Measurements from ENCODE around the gene BICRAL.
"Not testable (repeated sequence)": the region's sequence is repeated elsewhere in the genome, so short reads cannot be mapped to it uniquely, and the experiment has no call there.

BICRAL gene

GRCh38 chr6:42769051-42769450, 12.8 kb upstream of the BICRAL start:
- TF ChIP-seq CTCF (IDR thresholded peaks at IDR 0.05; ENCODE audit: low read depth, low read length): no peak

GRCh38 chr6:42769836-42770235, 12.0 kb upstream of the BICRAL start:
- no peak for TF ChIP-seq CTCF (IDR thresholded peaks at IDR 0.05; ENCODE audit: low read depth, low read length)
- no peak for DNase-seq (ENCODE audit: extremely low read depth, low read depth)

More at GRCh38 chr6:42769051-42769450, 12.8 kb upstream of the BICRAL start:
- no peak for DNase-seq (ENCODE audit: extremely low read depth, low read depth)

GRCh38 chr6:42771741-42772100, 10.1 kb upstream of the BICRAL start:
- no peak for DNase-seq (ENCODE audit: extremely low read depth, low read depth)
- no peak for TF ChIP-seq CTCF (IDR thresholded peaks at IDR 0.05; ENCODE audit: low read depth, low read length)

GRCh38 chr6:42774201-42774600, 7.7 kb upstream of the BICRAL start:
- no peak for DNase-seq (ENCODE audit: extremely low read depth, low read depth)
- TF ChIP-seq CTCF (IDR thresholded peaks at IDR 0.05; ENCODE audit: low read depth, low read length): no peak

GRCh38 chr6:42774821-42775487, 6.9 kb upstream of the BICRAL start:
- not testable (repeated sequence) for DNase-seq (ENCODE audit: extremely low read depth, low read depth)

- DNase-seq (ENCODE audit: extremely low read depth, low read depth): no peak
- no peak for TF ChIP-seq CTCF (IDR thresholded peaks at IDR 0.05; ENCODE audit: low read depth, low read length)
Measured at GRCh38 chr6:42777126-42777822, 4.6 kb upstream of the BICRAL start.

GRCh38 chr6:42778122-42778521, 3.7 kb upstream of the BICRAL start:
- TF ChIP-seq CTCF (IDR thresholded peaks at IDR 0.05; ENCODE audit: low read depth, low read length): no peak
- DNase-seq (ENCODE audit: extremely low read depth, low read depth): no peak

- DNase-seq (ENCODE audit: extremely low read depth, low read depth): no peak
- no peak for TF ChIP-seq CTCF (IDR thresholded peaks at IDR 0.05; ENCODE audit: low read depth, low read length)
Measured at GRCh38 chr6:42779521-42779920, 2.3 kb upstream of the BICRAL start.
